Activated CD4-positive, alpha-beta T cell treated with anti-CD3 and anti-CD28 coated beads, Interleukin-2, amount 50 U/mL, for 4 hours (primary cell): ENCODE measurements around the gene PCSK4.
"Not testable (repeated sequence)": the region's sequence is repeated elsewhere in the genome, so short reads cannot be mapped to it uniquely, and the experiment has no call there.

Source experiments
- DNase-seq, 2 experiments: peaks; one replicate each; pipeline ENCODE4 v3.0.0-alpha.2; 2020

The PCSK4 gene

GRCh38 chr19:1521636-1522035 is 31.5 kb upstream of the PCSK4 start:
- DNase-seq = no peak

DNA sequence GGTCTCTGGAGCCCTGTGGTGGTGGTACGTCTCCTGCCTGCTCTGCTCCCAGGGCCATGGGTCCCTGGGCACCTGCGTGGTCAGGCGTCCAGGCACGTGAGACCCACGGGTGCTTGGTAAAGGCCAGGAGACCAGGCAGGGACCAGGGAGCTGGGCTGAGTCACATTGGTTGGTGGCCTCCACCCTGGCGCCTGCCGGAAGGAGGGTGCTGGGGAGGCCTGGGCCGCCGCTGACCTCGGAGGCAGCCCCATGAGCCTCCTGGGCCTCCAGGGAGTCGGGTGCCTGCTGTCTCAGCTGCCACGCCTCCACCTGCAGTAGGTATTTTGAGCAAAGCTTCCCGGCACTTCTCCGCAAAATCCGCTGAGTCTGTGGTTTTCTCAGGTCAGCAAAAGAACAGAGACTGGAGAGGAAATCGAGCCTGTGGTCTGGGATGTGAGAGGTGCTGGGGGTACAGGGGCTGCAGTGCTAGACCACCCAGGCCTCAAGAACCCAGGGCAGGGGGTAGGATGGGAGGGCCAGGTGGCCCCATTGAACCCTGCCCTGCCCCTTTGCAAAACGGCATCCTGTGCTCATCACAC is 30.1 kb upstream of the PCSK4 start:
- no peak for DNase-seq

- not testable (repeated sequence) for DNase-seq
Observed at GRCh38 chr19:1519802-1520201, 29.7 kb upstream of the PCSK4 start.

DNA sequence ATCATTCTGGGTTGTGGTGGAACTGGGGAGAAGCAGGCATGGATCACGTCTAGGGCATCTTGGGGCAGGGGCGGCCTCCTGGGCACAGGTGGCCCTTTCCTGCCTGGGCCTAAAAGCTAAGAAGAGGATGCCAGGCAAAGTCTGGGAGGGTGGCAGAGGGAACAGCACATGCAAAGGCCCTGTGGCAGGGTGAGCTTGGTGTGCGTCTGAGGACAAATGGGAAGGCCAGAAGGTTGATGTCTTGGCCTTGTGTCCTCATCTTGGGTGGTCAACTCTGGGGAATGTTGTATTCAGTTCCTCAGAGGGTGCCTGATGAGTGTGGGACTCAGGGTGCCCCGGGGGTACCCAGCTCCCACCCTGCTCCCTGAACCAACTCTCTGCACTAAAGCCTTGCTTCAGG is 28.3 kb upstream of the PCSK4 start:
- no peak for DNase-seq

- DNase-seq = no peak
Observed at GRCh38 chr19:1516395-1516753, 26.2 kb upstream of the PCSK4 start.

DNA sequence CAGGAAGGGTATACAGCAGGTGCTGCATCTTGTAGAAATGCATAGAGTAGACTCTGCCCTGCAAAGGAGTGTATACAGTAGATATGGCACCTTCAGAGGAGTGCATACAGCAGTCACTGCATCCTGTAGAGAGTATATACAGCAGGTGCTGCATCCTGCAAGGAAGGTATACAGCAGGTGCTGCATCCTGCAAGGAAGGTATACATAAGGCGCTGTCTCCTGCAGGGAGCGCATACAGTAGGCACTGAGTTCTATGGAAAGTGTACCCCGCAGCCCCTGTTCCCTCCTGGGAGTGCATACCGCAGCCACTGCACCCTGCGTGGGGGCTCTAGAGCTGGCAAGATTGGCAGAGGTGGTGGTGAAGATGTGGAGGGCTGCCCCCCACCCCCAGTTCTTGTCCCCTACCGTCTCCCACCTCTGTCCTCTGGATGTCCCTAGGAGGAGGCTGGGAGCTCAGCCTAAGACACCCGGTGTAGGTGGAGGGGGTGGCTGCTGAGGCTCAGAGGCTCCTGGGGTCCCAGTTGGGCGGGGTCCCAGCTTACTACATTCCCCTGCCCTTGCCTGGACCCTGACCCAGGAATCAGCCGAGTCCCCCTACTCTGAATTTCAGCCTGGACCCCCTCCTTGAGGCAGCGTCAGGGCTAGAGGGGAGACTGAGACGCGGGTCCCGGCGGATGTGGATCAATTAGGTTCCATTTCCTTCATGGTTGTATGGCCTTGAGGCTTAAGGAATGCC is 25.0 kb upstream of the PCSK4 start:
- no peak for DNase-seq

DNA sequence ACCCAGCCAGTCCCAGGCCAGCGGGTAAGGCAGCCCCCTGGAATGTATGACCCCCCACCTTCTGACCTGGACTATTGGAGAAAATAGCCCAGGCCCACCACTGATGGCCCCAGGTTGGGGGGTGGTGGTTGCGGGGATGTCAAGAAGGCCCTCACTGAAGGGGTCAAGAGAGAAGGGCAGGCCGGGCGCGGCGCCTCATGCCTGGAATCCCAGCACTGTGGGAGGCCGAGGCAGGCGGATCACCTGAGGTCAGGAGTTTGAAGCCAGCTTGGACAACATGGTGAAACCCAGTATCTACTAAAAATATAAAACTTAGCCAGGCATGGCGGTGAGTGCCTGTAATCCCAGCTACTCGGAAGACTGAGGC is 24.1 kb upstream of the PCSK4 start:
- DNase-seq = no peak

DNA sequence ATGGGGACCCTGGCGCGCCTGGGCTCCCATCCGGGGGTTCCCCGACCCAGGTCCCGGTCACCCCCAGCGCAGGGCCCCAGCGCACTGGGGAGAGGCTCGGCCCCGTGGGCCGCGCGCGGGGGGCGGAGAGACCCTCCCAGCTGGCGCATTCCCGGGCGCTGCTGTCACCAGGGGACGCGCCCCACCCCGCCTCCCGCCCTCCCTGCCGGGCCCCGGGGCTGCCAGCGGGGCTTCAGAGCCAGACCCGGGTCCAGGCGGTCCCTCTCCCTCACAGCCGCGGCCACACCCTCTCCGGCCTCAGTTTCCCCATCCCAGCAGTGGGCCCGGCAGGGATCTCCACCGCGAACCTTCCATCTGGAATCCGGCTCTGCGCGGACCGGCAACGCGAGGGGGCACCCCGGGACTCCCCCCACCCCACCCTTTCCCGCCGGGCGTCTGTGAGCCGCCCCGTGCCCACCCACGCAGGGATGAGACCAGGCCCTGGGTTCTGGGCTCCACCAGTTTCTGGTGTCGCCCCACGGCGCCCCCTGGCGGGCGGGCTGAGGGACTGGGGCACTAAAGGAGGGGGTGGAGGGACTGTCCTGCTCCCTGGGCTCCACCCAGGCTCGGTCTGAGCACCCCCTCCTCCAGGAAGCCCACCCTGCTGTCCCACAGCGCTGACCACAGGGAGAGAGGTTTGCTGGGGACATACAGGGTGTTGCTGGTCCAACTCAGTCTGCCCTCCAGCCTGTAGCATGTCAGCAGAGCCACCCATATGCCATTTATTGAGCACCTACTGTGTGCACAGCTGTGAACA is 23.5 kb upstream of the PCSK4 start:
- DNase-seq = peak; percentile 57 to 62

- peak; percentile 35 to 40 for DNase-seq
Observed at GRCh38 chr19:1512671-1513498, 22.7 kb upstream of the PCSK4 start, which contains the start of gene ADAMTSL5. Gene ADAMTSL5 (minus strand): TSS chr19:1513019. CDS start chr19:1510943, 2,076 bp downstream.

DNA sequence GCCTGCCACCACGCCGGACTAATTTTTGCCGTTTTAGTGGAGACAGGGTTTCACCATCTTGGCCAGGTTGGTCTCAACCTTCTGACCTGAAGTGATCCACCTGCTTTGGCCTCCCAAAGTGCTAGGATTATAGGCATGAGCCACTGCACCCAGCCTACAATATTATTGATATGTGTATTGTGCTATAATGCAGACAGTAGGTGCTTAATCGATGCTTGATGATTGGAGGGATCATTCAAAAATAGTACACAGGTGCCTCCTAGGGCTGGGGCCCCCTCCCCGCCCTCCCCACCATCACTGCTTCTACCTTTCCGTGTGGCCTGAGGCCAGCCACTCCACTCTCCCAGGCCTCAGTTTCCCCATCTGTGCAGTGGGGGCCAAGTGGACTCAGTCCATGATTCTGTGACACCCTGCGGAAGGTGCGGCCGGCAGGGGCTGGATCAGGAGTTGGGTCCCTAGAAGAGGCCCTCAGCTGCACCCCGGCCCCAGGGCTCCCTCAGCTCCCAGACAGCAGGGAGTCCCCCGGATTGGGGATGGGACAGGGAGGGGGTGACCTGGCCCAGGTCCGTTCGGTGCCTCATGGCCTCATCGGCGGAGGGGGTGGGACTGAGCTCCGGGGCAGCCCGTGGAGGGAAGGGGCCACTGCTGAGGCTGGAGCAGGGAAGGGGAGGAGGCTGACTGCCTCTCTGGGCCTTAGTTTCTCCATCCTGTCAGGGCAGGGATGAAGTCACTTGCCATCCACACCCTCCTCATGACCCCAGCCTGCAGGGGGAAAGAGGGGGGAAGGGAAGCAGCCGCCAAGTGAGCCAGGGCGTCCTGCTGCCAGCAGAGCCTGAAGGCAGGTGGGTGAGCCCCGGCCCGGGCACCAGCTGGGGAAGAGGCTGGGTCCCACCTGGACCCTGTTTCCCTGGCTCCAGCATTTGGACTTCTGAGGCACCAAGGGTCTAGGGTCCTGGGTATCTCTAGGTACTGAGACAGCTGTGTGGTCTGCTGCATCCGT is 21.5 kb upstream of the PCSK4 start:
- DNase-seq = no peak

DNA sequence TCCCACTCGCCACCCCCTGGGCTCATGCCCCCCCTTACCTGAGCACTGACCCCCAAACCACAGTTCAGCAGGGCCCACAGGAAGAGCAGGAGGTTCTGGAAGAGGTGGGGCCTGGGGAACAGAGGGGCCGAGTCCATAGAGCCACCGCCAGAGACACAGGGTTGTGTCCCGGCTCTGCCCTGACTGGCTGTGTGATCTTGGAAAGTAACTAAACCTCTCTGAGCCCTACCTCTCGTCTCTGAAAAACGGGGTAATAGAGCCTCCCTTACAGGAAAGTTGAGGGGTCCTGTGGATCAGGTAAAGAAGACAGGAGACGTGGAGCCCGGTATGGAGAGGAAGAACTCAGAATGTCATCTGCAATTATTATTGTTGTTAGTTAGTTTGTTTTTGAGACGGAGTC is 20.7 kb upstream of the PCSK4 start:
- no peak for DNase-seq

DNA sequence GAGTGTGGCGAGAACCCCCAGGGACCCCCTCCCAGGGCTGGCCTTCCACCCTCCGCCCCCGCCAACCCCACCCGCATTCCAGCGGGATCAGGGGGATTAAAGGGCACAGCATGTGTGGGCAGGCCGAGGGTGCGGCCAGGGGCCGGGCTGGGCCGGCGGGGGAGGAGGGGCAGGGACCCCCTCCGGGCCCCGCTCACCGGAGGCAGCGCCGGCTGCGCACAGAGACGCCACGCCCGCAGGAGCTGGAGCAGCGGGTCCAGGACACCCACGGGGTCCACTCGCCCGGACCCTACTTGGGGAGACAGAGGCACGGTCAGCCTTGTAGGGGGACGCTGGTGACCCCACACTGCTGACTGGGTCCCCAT is 20.3 kb upstream of the PCSK4 start:
- DNase-seq = no peak

- no peak for DNase-seq
Observed at GRCh38 chr19:1509602-1510441, 19.7 kb upstream of the PCSK4 start.

- DNase-seq = no peak
Observed at GRCh38 chr19:1508507-1508856, 18.3 kb upstream of the PCSK4 start.

- DNase-seq = peak; percentile 92
Observed at GRCh38 chr19:1507763-1508506, 17.8 kb upstream of the PCSK4 start.

DNA sequence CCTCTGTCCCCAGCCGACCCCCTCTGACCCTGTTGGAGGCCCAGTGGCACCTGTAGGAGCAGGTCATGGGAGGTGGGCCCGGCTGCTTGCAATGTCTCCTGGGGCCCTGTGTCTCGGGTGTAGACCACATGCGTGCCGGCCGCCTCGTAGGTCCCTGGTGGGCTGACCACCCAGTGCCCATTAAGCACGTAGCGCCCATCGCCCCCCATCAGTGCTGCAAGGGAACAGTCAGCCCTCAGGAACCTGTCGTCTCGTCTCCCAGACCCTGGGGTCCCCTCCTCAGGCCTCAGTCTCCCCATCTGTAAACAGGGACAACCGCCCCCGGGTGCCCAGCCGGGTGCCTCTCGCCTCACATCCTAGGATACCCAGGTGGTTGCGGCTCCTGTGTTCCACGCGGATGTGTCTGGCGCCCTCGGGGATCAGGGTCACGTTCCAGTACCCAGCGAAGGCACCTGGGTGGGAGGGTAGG is 17.1 kb upstream of the PCSK4 start:
- DNase-seq = no peak

- DNase-seq = no peak
Observed at GRCh38 chr19:1505991-1506881, 16.1 kb upstream of the PCSK4 start.

- DNase-seq = no peak
Observed at GRCh38 chr19:1505012-1505411, 14.9 kb upstream of the PCSK4 start.
